Smooth muscle cell of the pulmonary artery (primary cell): Measurements from ENCODE around the gene HAUS2. TPM values are rescaled to one million over a fixed set of nuclear protein-coding genes. Genes with fewer than 3 reads are reported as not detected.

Experiments used
- total RNA-seq: library from RNA; depleted of rRNA; stranded (reverse); fragments of >200 nt; gene quantifications from 2 replicates; pipeline ENCODE4 v1.2.3, GENCODE V29; 2014

HAUS2 gene
- 22.2 and 22.3 TPM in 2 replicates for total RNA-seq

GRCh38 chr15:42548249-42549031, at the start of gene HAUS2, which contains the start of gene LRRC57:
TSS of gene HAUS2 (plus strand) at chr15:42548838. CDS start at chr15:42548873, 35 bp downstream.
TSS of gene LRRC57 (minus strand) at chr15:42548793. CDS start at chr15:42548434, 359 bp downstream.

GRCh38 chr15:42575188-42576039, 26.8 kb downstream of the HAUS2 start, which contains the start of gene STARD9:
TSS of gene STARD9 (plus strand) at chr15:42575606. CDS start at chr15:42575716, 110 bp downstream.

Other genes starting within 250 kb of the HAUS2 start
- 1.6 and 2.7 TPM in 2 replicates for gene CAPN3, start 189.3 kb upstream of the HAUS2 start, total RNA-seq
- gene ZNF106, start 57.7 kb upstream of the HAUS2 start, total RNA-seq = 76.0 and 80.8 TPM in 2 replicates
- gene SNAP23, start 53.2 kb upstream of the HAUS2 start, total RNA-seq = 66.4 and 82.4 TPM in 2 replicates
- 14.4 and 16.8 TPM in 2 replicates for gene LRRC57, start within 50 bp of the HAUS2 start, total RNA-seq
- gene STARD9, start 26.8 kb downstream of the HAUS2 start, total RNA-seq = 7.3 and 7.8 TPM in 2 replicates
- gene CDAN1, start 188.3 kb downstream of the HAUS2 start, total RNA-seq = 10.2 and 13.7 TPM in 2 replicates